Progenitor cell of endocrine pancreas (in vitro differentiated cells): Measurements from ENCODE around the gene KCNT1. TPM values are rescaled to one million over a fixed set of nuclear protein-coding genes. Genes with fewer than 3 reads are reported as not detected.
A peak's percentile ranks its signal among the peaks of the same experiment; 100 is the strongest.

Source experiments
- DNase-seq: peaks from one replicate; pipeline ENCODE4 v3.0.0; 2021; ENCODE audit warnings: low spot score; ENCODE audit not compliant: unreplicated experiment
- H3K27ac Mint-ChIP-seq: 2 replicates; pipeline ENCODE4 v1.8.0; 2021; ENCODE audit warnings: mild to moderate bottlenecking, moderate library complexity, mixed read lengths
- H3K27me3 Mint-ChIP-seq: 2 replicates; pipeline ENCODE4 v1.8.0; 2021; ENCODE audit warnings: mixed read lengths
- H3K36me3 Mint-ChIP-seq: 2 replicates; pipeline ENCODE4 v1.8.0; 2022; ENCODE audit warnings: mixed read lengths; ENCODE audit not compliant: insufficient read depth
- H3K4me1 Mint-ChIP-seq: 2 replicates; pipeline ENCODE4 v1.8.0; 2021; ENCODE audit warnings: low read depth, mixed read lengths
- H3K4me3 Mint-ChIP-seq: 2 replicates; pipeline ENCODE4 v1.8.0; 2021; ENCODE audit warnings: low read depth, mild to moderate bottlenecking, moderate library complexity, mixed read lengths
- H3K9me3 Mint-ChIP-seq: 2 replicates; pipeline ENCODE4 v1.8.0; 2021; ENCODE audit warnings: low read depth, mixed read lengths
- CTCF ChIP-seq: fragments of 200-600 bp; sonication (generic); IDR thresholded peaks from one replicate; pipeline ENCODE4 v1.5.0; 2021; ENCODE audit warnings: antibody characterized with exemption, mild to moderate bottlenecking; ENCODE audit not compliant: unreplicated experiment
- total RNA-seq: library from RNA; stranded (reverse); gene quantifications from 2 replicates; pipeline ENCODE4 v1.2.1, GENCODE V29; 2021

The KCNT1 gene
- total RNA-seq, 1 donor from 2014 or later, result not detected

DNA sequence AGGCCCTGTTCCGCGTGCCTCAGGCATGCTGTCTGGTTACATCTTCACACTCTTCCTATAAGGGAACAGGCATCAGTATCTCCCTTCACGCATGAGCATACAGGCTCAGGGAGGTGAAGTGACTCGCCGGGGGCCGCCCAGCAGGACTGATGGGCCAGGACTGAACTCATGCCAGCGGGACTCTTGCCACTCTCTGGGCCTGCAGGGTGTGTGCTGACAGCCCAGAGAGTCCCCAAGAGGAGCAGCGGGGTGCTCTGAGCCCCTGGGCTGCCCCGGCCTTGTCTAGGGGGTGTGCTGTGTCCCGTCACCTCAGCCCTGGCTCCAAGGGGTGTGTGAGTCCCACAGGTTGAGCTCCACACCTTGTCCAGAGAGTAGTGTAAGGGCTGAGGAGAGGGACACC, 9.9 kb downstream of the KCNT1 start:
- Mint-ChIP-seq H3K27ac (no peak overlapping the region), H3K36me3 (no peaks in the 10 kb centered on the region), H3K4me3 (no peak overlapping the region), H3K4me1 (no peaks in the 10 kb centered on the region), H3K9me3 (no peaks in the 10 kb centered on the region), H3K27me3 (peaks cover 73% of the 10 kb centered on the region)
- no peak for TF ChIP-seq CTCF
- no peak for DNase-seq

GRCh38 chr9:135712613-135713295, 10.8 kb downstream of the KCNT1 start:
- H3K27me3 Mint-ChIP-seq, result peaks cover 75% of the 10 kb centered on the region
- H3K9me3 Mint-ChIP-seq, result no peaks in the 10 kb centered on the region
- H3K36me3 Mint-ChIP-seq, result no peaks in the 10 kb centered on the region
- no peak overlapping the region for H3K27ac Mint-ChIP-seq
- H3K4me3 Mint-ChIP-seq, result peak overlapping the region; percentile 48
- DNase-seq, result no peak
- H3K4me1 Mint-ChIP-seq, result no peaks in the 10 kb centered on the region
- no peak for TF ChIP-seq CTCF

GRCh38 chr9:135714242-135715055, 12.5 kb downstream of the KCNT1 start:
- DNase-seq, result peak; percentile 64
- TF ChIP-seq CTCF, result no peak
- Mint-ChIP-seq H3K9me3 (no peaks in the 10 kb centered on the region), H3K27me3 (peaks cover 63% of the 10 kb centered on the region), H3K4me1 (no peaks in the 10 kb centered on the region), H3K27ac (no peak overlapping the region), H3K4me3 (no peak overlapping the region), H3K36me3 (no peaks in the 10 kb centered on the region)

DNA sequence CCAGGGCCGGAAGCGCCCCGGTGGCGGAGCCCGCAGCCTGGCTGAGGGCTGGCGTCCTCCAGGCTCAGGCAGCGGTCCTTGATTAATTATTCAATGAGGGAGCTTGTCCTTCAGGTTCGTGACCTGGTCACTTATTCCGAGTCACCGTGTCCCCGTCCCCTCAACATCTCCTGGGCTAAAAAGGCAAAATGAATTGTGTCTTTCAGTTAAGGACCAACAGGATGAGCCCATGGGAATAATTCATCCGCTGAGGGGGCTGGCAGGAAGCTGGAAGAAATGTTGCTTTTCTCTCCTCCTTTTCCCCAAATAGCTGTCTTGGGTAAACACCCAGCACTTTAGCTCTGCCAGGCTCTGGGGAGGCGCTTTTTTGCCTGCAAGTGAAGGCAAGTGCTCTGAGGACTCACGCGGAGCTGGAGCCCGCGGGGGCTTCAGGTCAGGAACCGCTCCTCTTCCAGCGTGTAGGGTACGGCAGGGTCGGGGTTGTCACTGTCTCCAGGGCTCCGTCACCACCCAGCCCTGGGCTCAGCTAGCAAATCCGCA, 13.1 kb downstream of the KCNT1 start:
- peaks cover 56% of the 10 kb centered on the region for H3K27me3 Mint-ChIP-seq
- H3K4me3 Mint-ChIP-seq, result no peak overlapping the region
- no peaks in the 10 kb centered on the region for H3K36me3 Mint-ChIP-seq
- TF ChIP-seq CTCF, result no peak
- DNase-seq, result no peak
- H3K4me1 Mint-ChIP-seq, result no peaks in the 10 kb centered on the region
- no peak overlapping the region for H3K27ac Mint-ChIP-seq
- H3K9me3 Mint-ChIP-seq, result no peaks in the 10 kb centered on the region

GRCh38 chr9:135716045-135716444, 14.1 kb downstream of the KCNT1 start:
- Mint-ChIP-seq H3K27me3 (peaks cover 47% of the 10 kb centered on the region), H3K4me3 (no peak overlapping the region), H3K4me1 (no peaks in the 10 kb centered on the region), H3K27ac (no peak overlapping the region), H3K36me3 (no peaks in the 10 kb centered on the region), H3K9me3 (no peaks in the 10 kb centered on the region)
- DNase-seq, result no peak
- TF ChIP-seq CTCF, result no peak
